ENCODE data around the gene CPXM2. TPM values are rescaled to one million over a fixed set of nuclear protein-coding genes. Genes with fewer than 3 reads are reported as not detected.
"Not testable (repeated sequence)": the region's sequence is repeated elsewhere in the genome, so short reads cannot be mapped to it uniquely, and the experiment has no call there.

CPXM2 gene
- total RNA-seq, 2 donors from 2014 or later: 2.3 to 11.6 TPM

GRCh38 chr10:123760356-123761037 is 131.1 kb downstream of the CPXM2 start:
- intact Hi-C loops (cut with DNase I, micrococcal nuclease): no loop called here
- no peak for ATAC-seq

GRCh38 chr10:123759501-123760031 is 132.0 kb downstream of the CPXM2 start:
- ATAC-seq (peak; percentile 92), DNase-seq (no peak)
- intact Hi-C loops (cut with DNase I, micrococcal nuclease): no loop called here

More at GRCh38 chr10:123760356-123761037, 131.1 kb downstream of the CPXM2 start:
- DNase-seq: no peak

- intact Hi-C loops (cut with DNase I, micrococcal nuclease): no loop called here
- DNase-seq (no peak), ATAC-seq (no peak)
Measured at GRCh38 chr10:123759041-123759440, 132.6 kb downstream of the CPXM2 start.

GRCh38 chr10:123757853-123758252 is 133.8 kb downstream of the CPXM2 start:
- ATAC-seq: no peak
- DNase-seq: no peak
- intact Hi-C loops (cut with DNase I, micrococcal nuclease): no loop called here

- intact Hi-C loops (cut with DNase I, micrococcal nuclease): no loop called here
- DNase-seq (no peak), ATAC-seq (no peak)
Measured at GRCh38 chr10:123755061-123755460, 136.5 kb downstream of the CPXM2 start.

GRCh38 chr10:123754123-123754522 is 137.5 kb downstream of the CPXM2 start:
- intact Hi-C loops (cut with DNase I, micrococcal nuclease): no loop called here
- ATAC-seq: no peak
- DNase-seq: no peak

- intact Hi-C loops (cut with DNase I, micrococcal nuclease): no loop called here
- ATAC-seq (no peak), DNase-seq (no peak)
Measured at GRCh38 chr10:123751342-123752134, 140.1 kb downstream of the CPXM2 start.

- intact Hi-C loops (cut with DNase I, micrococcal nuclease): no loop called here
- ATAC-seq (no peak), DNase-seq (no peak)
Measured at GRCh38 chr10:123750901-123751300, 140.7 kb downstream of the CPXM2 start.

- no peak for ATAC-seq
- no peak for DNase-seq
- intact Hi-C loops (cut with DNase I, micrococcal nuclease): no loop called here
Measured at GRCh38 chr10:123748711-123749110, 142.9 kb downstream of the CPXM2 start.

- intact Hi-C loops (cut with DNase I, micrococcal nuclease): no loop called here
- DNase-seq: no peak
- no peak for ATAC-seq
Measured at GRCh38 chr10:123747426-123747825, 144.2 kb downstream of the CPXM2 start.

GRCh38 chr10:123746942-123747341 is 144.7 kb downstream of the CPXM2 start:
- DNase-seq (no peak), ATAC-seq (no peak)
- intact Hi-C loops (cut with DNase I, micrococcal nuclease): no loop called here

GRCh38 chr10:123746520-123746919 is 145.1 kb downstream of the CPXM2 start:
- DNase-seq (no peak), ATAC-seq (no peak)
- intact Hi-C loops (cut with DNase I, micrococcal nuclease): no loop called here

- intact Hi-C loops (cut with DNase I, micrococcal nuclease): no loop called here
- ATAC-seq (no peak), DNase-seq (no peak)
Measured at GRCh38 chr10:123746061-123746460, 145.5 kb downstream of the CPXM2 start.

GRCh38 chr10:123744224-123744536 is 147.4 kb downstream of the CPXM2 start:
- no peak for DNase-seq
- ATAC-seq: no peak
- intact Hi-C loops (cut with DNase I, micrococcal nuclease): no loop called here

GRCh38 chr10:123743441-123744223 is 148.0 kb downstream of the CPXM2 start:
- intact Hi-C loops (cut with DNase I, micrococcal nuclease): no loop called here
- DNase-seq: no peak
- ATAC-seq: no peak

- ATAC-seq (no peak), DNase-seq (no peak)
- intact Hi-C loops (cut with DNase I, micrococcal nuclease): no loop called here
Measured at GRCh38 chr10:123742751-123743440, 148.7 kb downstream of the CPXM2 start.

- intact Hi-C loops (cut with DNase I, micrococcal nuclease): no loop called here
- no peak for DNase-seq
Measured at GRCh38 chr10:123741711-123742110, 149.9 kb downstream of the CPXM2 start.

GRCh38 chr10:123741146-123741545 is 150.5 kb downstream of the CPXM2 start:
- ATAC-seq: no peak
- intact Hi-C loops (cut with DNase I, micrococcal nuclease): no loop called here
- no peak for DNase-seq

More at GRCh38 chr10:123741711-123742110, 149.9 kb downstream of the CPXM2 start:
- ATAC-seq: no peak

- intact Hi-C loops (cut with DNase I, micrococcal nuclease); ATAC-seq; DNase-seq: not testable (repeated sequence)
Measured at GRCh38 chr10:123736917-123737316, 154.7 kb downstream of the CPXM2 start.

Data from left colon (tissue), 2 donors.